Kasumi-1 (cell line): Measurements from ENCODE around the gene ERVK3-1.
"Not testable (repeated sequence)": the region's sequence is repeated elsewhere in the genome, so short reads cannot be mapped to it uniquely, and the experiment has no call there.

ENCODE experiments used
- DNase-seq, 2 experiments: peaks; one replicate each; lab custom pipeline; 2025; lab: John Stamatoyannopoulos, UW

The ERVK3-1 gene

GRCh38 chr19:58346961-58347929 is 42.1 kb downstream of the ERVK3-1 start:
- peak; percentile 60 to 65 for DNase-seq

DNA sequence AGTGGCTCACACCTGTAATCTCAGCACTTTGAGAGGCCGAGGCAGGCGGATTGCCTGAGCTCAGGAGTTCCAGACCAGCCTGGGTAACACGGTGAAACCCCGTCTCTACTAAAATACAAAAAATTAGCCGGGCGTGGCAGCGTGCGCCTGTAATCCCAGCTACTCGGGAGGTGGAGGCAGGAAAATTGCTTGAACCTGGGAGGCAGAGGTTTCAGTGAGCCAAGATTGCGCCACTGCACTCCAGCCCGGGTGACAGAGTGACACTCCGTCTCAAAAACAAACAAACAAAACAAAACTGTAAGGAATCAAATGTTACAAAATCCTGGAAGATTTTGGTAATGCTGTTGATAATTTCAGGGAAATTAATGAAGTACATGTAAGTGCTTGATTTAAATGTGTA is 42.9 kb downstream of the ERVK3-1 start:
- DNase-seq, result not testable (repeated sequence)

GRCh38 chr19:58349590-58349989 is 44.4 kb downstream of the ERVK3-1 start:
- DNase-seq, result no peak

- DNase-seq, result no peak
These were observed 45.1 kb downstream of the ERVK3-1 start for GRCh38 chr19:58350001-58350861.

- DNase-seq, result no peak
These were observed 45.8 kb downstream of the ERVK3-1 start for GRCh38 chr19:58350871-58351557.

GRCh38 chr19:58351558-58351878 is 46.3 kb downstream of the ERVK3-1 start:
- no peak for DNase-seq

DNA sequence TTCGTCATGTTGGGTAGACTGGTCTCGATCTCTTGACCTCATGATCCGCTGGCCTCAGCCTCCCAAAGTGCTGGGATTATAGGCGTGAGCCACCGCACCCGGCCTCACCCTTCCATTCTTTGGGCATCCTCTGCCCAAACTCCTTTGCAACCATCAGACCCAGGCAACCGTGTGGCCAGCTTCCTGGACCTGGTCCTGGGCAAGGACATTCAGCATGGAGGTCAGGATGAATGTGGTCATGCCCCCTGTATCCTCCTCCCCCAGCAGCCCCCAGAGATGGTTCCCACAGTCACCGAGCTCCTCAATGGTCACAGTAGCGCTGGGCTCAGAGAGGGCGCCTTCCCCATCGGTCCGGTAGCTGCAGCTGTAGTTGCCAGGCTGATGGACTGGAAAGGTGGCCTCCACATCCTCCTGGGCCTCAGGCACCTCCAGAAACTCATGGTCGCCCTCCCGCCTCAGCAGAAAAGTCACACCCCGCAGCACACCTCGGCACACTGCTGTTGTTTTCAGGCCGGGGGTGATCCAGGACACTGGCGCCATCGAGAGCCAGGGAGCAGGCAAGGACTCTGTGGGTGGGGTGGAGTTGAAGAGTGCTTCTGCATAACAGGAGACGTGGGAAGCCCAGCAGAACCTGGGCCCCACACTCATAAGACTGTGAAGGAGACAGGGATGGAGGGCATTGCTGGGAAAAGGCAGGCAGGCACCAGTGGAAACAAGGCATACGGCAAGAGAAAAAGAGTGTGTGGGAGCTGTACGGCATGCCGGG is 47.0 kb downstream of the ERVK3-1 start:
- no peak for DNase-seq

DNA sequence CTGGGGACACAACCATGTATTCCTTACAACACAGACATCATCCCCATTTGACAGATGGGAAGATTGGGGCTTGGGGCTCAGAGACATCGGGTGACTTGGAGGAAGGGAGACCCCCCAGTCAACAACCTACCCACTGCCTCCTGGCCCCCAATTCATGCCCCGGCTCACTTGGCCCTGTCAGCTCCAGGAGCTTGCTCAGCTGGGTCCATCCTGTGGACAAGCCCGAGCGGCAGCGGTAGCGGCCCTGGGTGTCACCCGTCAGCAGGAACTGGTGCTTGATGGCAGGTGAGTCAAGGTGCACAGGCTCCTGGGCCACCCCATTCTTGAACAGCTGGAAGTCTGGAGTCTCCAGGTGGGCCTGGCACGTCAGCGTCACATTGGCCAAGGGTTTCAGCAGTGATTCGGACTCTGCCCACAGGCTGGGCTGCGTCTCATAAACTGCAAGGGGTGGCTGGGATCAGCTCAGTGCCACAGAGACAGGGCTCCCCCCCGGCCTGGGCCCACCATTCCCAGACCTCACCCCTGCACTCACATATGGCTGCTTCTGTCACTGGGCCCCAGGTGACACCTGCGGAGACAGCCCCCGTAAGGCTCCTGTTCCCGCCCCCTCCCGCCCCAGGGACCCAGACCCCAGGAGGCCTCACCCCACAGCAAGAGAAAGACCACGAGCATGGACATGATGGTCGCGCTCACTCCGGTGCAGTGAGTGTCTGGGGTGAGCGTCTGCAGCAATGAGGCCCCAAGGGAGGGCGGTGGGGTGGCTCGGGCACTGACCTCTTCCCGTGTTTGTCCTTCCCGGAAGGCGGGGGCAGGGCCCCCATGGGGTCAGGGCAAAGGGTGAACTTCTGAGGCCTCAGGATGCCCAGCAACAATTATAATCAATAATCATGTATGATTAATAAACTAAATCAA is 47.8 kb downstream of the ERVK3-1 start, which contains the start of gene A1BG:
Gene A1BG (minus strand): TSS at position 733 of the 912 bp plus-strand sequence. CDS start 55 bp downstream, at position 678.
- DNase-seq, result no peak

DNA sequence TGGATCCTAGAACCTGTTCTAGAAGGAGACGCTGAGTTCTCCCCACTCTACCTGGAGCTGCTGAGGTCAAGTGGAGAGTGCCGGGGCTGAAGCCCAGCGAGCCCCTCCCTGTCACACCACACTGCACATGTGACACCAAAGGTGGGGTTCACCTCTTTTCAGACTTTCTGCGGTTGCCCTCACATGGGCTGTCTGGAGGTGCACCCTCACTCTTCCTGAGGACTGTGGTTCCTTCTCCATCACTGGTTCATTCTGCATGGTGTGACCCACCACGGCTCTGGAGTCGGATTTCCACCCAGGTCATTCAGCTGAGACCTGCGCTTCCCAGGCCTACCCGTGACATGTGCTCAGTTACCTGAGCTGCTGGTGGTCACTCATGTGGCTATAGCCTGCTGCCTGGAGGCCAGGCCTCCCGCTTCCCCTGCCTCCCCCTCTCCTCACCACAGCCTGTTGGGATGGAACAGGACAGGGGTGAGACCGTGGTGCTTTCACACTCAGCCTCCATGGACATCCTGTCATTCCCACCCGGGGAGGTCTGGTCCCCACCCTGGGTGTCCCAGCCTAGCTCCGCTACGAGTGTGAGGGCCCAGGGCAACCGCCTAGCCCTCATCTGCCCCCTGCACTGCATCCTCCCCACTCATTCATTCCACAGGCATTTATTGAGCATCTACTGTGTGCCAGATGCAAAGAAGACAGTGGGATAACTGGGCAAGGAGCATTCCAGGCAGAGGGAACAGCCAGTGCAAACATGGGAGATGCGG is 48.7 kb downstream of the ERVK3-1 start:
- DNase-seq, result no peak

- no peak for DNase-seq
These were observed 49.4 kb downstream of the ERVK3-1 start for GRCh38 chr19:58354478-58355030.

DNA sequence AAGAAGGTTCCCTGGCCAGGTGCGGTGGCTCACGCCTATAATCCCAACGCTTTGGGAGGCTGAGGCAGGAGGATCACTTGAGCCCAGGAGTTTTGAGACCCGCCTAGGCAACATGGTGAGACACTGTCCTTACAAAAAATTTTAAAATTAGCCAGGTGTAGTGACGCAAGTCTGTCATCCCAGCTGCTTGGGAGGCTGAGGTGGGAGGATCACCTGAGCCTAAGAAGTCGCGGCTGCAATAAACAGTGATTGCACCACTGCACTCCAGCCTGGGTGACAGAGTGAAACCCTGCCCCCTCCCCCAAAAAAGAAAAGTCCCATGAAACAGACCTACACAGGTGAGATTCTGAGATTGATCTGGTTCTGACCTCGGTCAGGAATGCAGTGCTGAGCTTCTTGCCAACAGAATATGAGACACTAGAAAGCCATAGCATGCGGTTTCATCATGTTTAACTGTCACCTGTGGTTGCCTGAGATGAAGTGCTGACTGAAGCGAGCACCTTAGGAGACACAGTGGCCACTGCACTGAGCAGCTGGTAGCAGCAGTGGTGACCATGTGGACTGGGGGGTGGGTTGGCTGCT is 50.1 kb downstream of the ERVK3-1 start:
- DNase-seq, result no peak

DNA sequence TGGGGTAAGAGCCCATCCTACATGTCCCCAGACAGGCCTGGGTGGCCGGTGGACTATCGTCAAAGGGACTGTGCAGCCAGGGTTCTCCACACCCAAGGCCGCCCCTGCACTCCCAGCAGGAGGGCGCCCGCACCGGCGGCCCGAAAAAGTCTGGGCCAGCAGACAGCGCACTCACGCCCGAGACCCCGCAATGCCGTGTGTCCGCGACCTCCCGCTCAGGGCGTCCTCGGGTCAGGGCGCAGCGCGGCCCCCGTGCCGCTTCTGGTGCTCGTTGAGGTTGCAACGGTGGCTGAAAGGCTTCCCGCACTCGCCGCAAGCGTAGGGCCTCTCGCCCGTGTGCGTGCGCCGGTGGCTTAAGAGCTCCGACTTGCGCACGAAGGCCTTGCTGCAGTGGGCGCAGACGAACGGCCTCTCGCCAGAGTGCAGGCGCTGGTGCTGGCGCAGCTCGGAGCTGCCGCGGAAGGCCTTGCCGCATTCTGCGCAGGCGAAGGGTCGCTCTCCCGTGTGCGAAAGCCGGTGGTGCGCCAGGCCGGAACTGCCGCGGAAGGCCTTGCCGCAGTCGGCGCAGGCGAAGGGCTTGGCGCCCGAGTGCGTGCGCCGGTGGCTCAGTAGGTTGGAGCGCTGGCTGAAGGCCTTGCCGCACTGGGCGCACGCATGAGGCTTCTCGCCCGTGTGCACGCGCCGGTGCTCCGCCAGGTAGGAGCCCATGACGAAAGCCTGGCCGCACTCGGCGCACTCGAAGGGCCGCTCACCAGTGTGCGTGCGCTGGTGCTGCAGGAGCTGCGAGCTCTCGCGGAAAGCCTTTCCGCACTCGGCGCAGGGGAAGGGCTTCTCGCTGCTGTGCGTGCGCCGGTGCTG is 51.0 kb downstream of the ERVK3-1 start:
- DNase-seq, result no peak

DNA sequence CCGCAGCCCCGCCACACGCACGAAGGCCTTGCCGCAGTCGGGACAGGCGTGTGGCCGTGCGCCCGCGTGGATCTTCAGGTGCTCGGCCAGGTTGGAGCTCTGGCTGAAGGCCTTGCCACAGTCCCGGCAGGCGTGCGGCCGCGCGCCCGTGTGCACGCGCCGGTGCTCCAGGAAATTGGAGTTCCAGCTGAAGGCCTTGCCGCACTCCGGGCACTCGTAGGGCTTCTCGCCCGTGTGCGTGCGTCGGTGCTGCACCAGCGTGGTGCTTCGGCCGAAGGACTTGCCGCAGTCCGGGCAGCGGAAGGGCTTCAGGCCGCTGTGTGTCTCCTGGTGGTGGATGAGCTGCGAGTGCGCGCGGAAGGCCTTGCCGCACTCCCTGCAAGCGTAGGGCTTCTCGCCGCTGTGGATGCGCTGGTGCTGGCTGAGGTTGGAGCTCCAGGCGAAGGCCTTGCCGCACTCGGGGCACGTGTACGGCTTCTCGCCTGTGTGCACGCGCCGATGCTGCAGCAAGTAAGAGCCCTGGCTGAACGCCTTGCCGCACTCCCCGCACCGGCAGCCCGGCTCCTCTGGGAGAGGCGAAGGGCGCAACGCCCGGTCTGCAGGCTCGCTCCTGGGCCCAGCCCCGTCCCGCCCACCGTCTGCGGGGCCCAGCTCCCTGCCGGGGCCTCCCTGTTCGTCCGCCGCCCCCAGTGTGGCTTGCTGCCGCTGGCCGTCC is 51.7 kb downstream of the ERVK3-1 start:
- DNase-seq, result no peak

DNA sequence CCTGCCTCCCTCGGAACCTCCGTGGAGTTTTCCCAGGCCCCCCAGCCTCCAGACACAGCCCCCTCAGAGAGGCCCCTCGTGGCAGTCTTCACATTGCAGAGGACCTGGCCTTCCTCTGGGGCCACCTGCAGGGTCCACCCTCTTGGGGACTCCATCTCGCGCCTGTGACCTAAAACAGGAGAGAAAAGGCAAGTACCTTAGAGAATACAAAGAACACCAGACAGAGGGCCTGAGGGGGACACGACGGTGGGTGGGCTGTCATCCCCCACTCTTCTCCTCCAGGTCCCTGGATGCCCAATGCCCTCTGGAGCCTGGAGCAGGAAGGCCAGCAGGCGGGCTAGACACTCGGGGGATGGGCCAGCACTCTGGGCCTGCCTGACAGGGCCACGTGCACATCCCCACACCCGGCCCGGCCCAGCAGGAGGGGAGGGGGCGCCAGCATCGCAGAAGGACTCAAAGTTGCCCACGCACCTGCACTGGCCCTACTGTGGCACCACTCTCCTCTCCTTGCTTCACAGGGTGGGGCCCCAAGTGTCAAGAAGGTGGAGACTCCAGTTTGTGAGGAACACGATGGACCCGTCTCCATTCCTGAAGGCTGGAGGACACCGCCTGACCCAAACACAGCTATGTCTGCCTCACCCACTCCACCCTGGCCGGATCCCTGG is 52.4 kb downstream of the ERVK3-1 start:
- DNase-seq, result no peak

GRCh38 chr19:58361900-58362271 is 56.7 kb downstream of the ERVK3-1 start:
- DNase-seq, result peak; percentile 43 to 57

DNA sequence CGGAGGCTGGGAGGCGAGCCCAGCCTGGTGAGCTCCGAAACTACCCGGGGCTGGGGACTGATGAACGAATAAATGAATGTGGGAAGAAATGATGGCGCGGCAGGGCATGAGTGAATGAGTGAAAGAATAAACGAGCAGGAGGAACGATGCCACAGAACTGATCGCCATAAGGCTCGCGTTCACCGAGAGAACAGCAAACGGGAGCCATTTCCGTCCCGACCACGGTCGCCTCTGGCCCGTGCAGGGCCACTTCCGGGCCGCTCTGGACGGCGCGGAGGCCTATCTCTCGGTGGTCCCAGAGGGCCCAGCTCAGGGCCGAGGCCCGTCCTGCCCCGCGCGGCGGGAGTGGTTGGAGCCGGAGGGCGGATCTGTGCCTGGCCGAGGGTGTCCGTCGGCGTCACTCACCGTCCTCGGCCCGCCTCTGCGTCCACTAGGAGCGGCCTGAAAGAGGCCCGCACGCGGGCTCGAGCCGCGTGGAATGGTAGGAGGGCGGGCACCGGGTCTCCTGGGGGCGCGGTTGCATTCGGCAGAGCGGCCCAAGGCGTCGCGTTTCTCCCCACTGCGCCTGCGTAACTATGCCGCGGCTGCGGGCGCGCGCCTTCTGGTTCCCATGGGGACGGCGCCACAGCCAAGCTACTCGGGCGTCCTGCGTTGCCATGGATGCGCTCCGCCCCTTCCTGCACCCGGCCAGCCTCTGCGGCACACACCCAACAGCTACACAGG is 57.3 kb downstream of the ERVK3-1 start, which contains the start of gene ZNF497:
Gene ZNF497 (minus strand): TSS at position 480 of the 723 bp plus-strand sequence. CDS start 5,116 bp downstream, outside the sequence.
- DNase-seq, result peak; percentile 92 to 93
